ENCODE measurements around the gene KRTAP10-11. TPM values are rescaled to one million over a fixed set of nuclear protein-coding genes. Genes with fewer than 3 reads are reported as not detected.

The KRTAP10-11 gene
- total RNA-seq, 1 experiment from 2014 or later, result not detected

GRCh38 chr21:44615911-44616590, 30.2 kb upstream of the KRTAP10-11 start:
- ChIA-PET CTCF (interaction anchor here (3.6 kb wide), 1 partner anchor 177 kb away, joined by 16 read pairs; no protein-coding TSS in a partner anchor), POLR2A (no interaction called here)
- Mint-ChIP-seq H3K36me3 (peaks cover 34% of the 10 kb centered on the region), H3K27me3 (ENCODE audit: low read depth) (peaks cover 4% of the 10 kb centered on the region), H3K9me3 (peaks cover 32% of the 10 kb centered on the region), H3K4me3 (no peak overlapping the region), H3K4me1 (peaks cover 31% of the 10 kb centered on the region), H3K27ac (no peak overlapping the region)
- DNase-seq (ENCODE audit: low spot score), result no peak
- no peak for TF ChIP-seq MAX (CRISPR knock-in tag; IDR thresholded peaks at IDR 0.05)
- TF ChIP-seq ZNF423 (CRISPR knock-in tag; IDR thresholded peaks at IDR 0.05), result 0 out of 2 replicates have a peak, but pooled peaks have one; percentile 15
- no peak for ATAC-seq

- CTCF ChIA-PET, result interaction anchor here (0.6 to 3.6 kb wide), 5 partner anchors 106 to 276 kb away, joined by 4 to 16 read pairs (median 4); no protein-coding TSS in a partner anchor
Measured at GRCh38 chr21:44616591-44616926, 29.7 kb upstream of the KRTAP10-11 start.

GRCh38 chr21:44617071-44617501, 29.1 kb upstream of the KRTAP10-11 start:
- ATAC-seq (peak; percentile 77), DNase-seq (ENCODE audit: low spot score) (peak; percentile 48)
- no peak overlapping the region for H3K27ac Mint-ChIP-seq
- H3K36me3 Mint-ChIP-seq, result peaks cover 28% of the 10 kb centered on the region
- CTCF ChIA-PET, result interaction anchor here (0.6 to 3.6 kb wide), 5 partner anchors 106 to 276 kb away, joined by 4 to 16 read pairs (median 4); no protein-coding TSS in a partner anchor
- peaks cover 31% of the 10 kb centered on the region for H3K4me1 Mint-ChIP-seq
- H3K4me3 Mint-ChIP-seq, result no peak overlapping the region
- no peak for TF ChIP-seq PRRX2 (CRISPR knock-in tag; IDR thresholded peaks at IDR 0.05)
- no peak for TF ChIP-seq ZNF219 (CRISPR knock-in tag; IDR thresholded peaks at IDR 0.05; ENCODE audit: borderline replicate concordance)
- no peak for TF ChIP-seq SMAD3 (CRISPR knock-in tag; IDR thresholded peaks at IDR 0.05; ENCODE audit: borderline replicate concordance)
- no peak for TF ChIP-seq ZBTB21 (CRISPR knock-in tag; IDR thresholded peaks at IDR 0.05; ENCODE audit: borderline replicate concordance)
- TF ChIP-seq ZNF423 (CRISPR knock-in tag; IDR thresholded peaks at IDR 0.05), result no peak
- no peak for TF ChIP-seq CBFB (CRISPR knock-in tag; IDR thresholded peaks at IDR 0.05; ENCODE audit: low read depth)
- TF ChIP-seq ZNF671 (CRISPR knock-in tag; IDR thresholded peaks at IDR 0.05), result no peak
- TF ChIP-seq E2F5 (CRISPR knock-in tag; IDR thresholded peaks at IDR 0.05), result no peak
- TF ChIP-seq AR (CRISPR knock-in tag; IDR thresholded peaks at IDR 0.05), result no peak
- TF ChIP-seq ZNF138 (CRISPR knock-in tag; conservative IDR thresholded peaks at IDR 0.05), result no peak
- TF ChIP-seq IRF1 (CRISPR knock-in tag; IDR thresholded peaks at IDR 0.05), result no peak
- TF ChIP-seq TEAD1 (CRISPR knock-in tag; IDR thresholded peaks at IDR 0.05), result no peak
- no peaks in the 10 kb centered on the region; the same call in 1 of the 2 replicates for H3K27me3 Mint-ChIP-seq (ENCODE audit: low read depth)
- POLR2A ChIA-PET, result no interaction called here
- peaks cover 33% of the 10 kb centered on the region for H3K9me3 Mint-ChIP-seq

More at GRCh38 chr21:44616591-44616926, 29.7 kb upstream of the KRTAP10-11 start:
- POLR2A ChIA-PET, result no interaction called here
- Mint-ChIP-seq H3K4me3 (no peak overlapping the region), H3K9me3 (peaks cover 30% of the 10 kb centered on the region), H3K4me1 (peaks cover 31% of the 10 kb centered on the region), H3K36me3 (peaks cover 29% of the 10 kb centered on the region), H3K27me3 (ENCODE audit: low read depth) (peaks cover under 1% of the 10 kb centered on the region), H3K27ac (no peak overlapping the region)
- ATAC-seq (no peak), DNase-seq (ENCODE audit: low spot score) (no peak)
- no peak for TF ChIP-seq IRF2 (CRISPR knock-in tag; IDR thresholded peaks at IDR 0.05; ENCODE audit: borderline replicate concordance, low read depth)
- TF ChIP-seq AR (CRISPR knock-in tag; IDR thresholded peaks at IDR 0.05), result no peak
- no peak for TF ChIP-seq OVOL2 (CRISPR knock-in tag; IDR thresholded peaks at IDR 0.05; ENCODE audit: borderline replicate concordance)
- no peak for TF ChIP-seq ATF3 (CRISPR knock-in tag; conservative IDR thresholded peaks at IDR 0.05)
- TF ChIP-seq CBFB (CRISPR knock-in tag; IDR thresholded peaks at IDR 0.05; ENCODE audit: low read depth), result no peak
